ENCODE results near the gene DLGAP1. TPM values are rescaled to one million over a fixed set of nuclear protein-coding genes. Genes with fewer than 3 reads are reported as not detected.

DLGAP1 gene
- total RNA-seq, 1 donor from 2014 or later: 3.7 TPM

- no peak for TF ChIP-seq CTCF (conservative IDR thresholded peaks at IDR 0.05)
- no peak for DNase-seq (ENCODE audit: extremely low spot score, unreplicated experiment)
- Mint-ChIP-seq H3K27ac (no peak overlapping the region), H3K4me3 (no peak overlapping the region), H3K36me3 (no peaks in the 10 kb centered on the region), H3K9me3 (no peaks in the 10 kb centered on the region), H3K27me3 (peaks cover 3% of the 10 kb centered on the region), H3K4me1 (ENCODE audit: unreplicated experiment) (no peaks in the 10 kb centered on the region)
These were observed 618.4 kb downstream of the DLGAP1 start for GRCh38 chr18:3836483-3837335.

GRCh38 chr18:3832025-3832638 is 623.0 kb downstream of the DLGAP1 start:
- DNase-seq (ENCODE audit: extremely low spot score, unreplicated experiment): no peak
- Mint-ChIP-seq H3K27ac (no peak overlapping the region), H3K4me3 (no peak overlapping the region), H3K4me1 (ENCODE audit: unreplicated experiment) (no peaks in the 10 kb centered on the region), H3K36me3 (no peaks in the 10 kb centered on the region), H3K9me3 (no peaks in the 10 kb centered on the region), H3K27me3 (no peaks in the 10 kb centered on the region)
- TF ChIP-seq CTCF (conservative IDR thresholded peaks at IDR 0.05): no peak

GRCh38 chr18:3830604-3831003 is 624.5 kb downstream of the DLGAP1 start:
- Mint-ChIP-seq H3K4me1 (ENCODE audit: unreplicated experiment) (peaks cover 4% of the 10 kb centered on the region), H3K27me3 (no peaks in the 10 kb centered on the region), H3K4me3 (no peak overlapping the region), H3K27ac (no peak overlapping the region), H3K36me3 (no peaks in the 10 kb centered on the region), H3K9me3 (peaks cover 6% of the 10 kb centered on the region)
- DNase-seq (ENCODE audit: extremely low spot score, unreplicated experiment): no peak
- TF ChIP-seq CTCF (conservative IDR thresholded peaks at IDR 0.05): no peak

GRCh38 chr18:3827236-3827845 is 627.8 kb downstream of the DLGAP1 start:
- DNase-seq (ENCODE audit: extremely low spot score, unreplicated experiment): no peak
- H3K9me3 Mint-ChIP-seq: peaks cover 6% of the 10 kb centered on the region

GRCh38 chr18:3826021-3826420 is 629.1 kb downstream of the DLGAP1 start:
- Mint-ChIP-seq H3K9me3 (peaks cover 6% of the 10 kb centered on the region), H3K27ac (no peak overlapping the region), H3K4me1 (ENCODE audit: unreplicated experiment) (peaks cover 4% of the 10 kb centered on the region), H3K36me3 (no peaks in the 10 kb centered on the region), H3K4me3 (no peak overlapping the region), H3K27me3 (peaks cover 3% of the 10 kb centered on the region)
- TF ChIP-seq CTCF (conservative IDR thresholded peaks at IDR 0.05): no peak
- no peak for DNase-seq (ENCODE audit: extremely low spot score, unreplicated experiment)

More at GRCh38 chr18:3827236-3827845, 627.8 kb downstream of the DLGAP1 start:
- H3K36me3 Mint-ChIP-seq: no peaks in the 10 kb centered on the region
- peaks cover 4% of the 10 kb centered on the region for H3K4me1 Mint-ChIP-seq (ENCODE audit: unreplicated experiment)
- no peak overlapping the region for H3K27ac Mint-ChIP-seq
- no peak for TF ChIP-seq CTCF (conservative IDR thresholded peaks at IDR 0.05)
- H3K27me3 Mint-ChIP-seq: no peaks in the 10 kb centered on the region
- no peak overlapping the region for H3K4me3 Mint-ChIP-seq

Data from type B pancreatic cell (in vitro differentiated cells).